Subcutaneous adipose tissue (tissue), 4 donors: ENCODE data around the gene LENG1. TPM values are rescaled to one million over a fixed set of nuclear protein-coding genes. Genes with fewer than 3 reads are reported as not detected.

ENCODE experiments used
- CTCF ChIP-seq: fragments of 450-650 bp; IDR thresholded peaks from one replicate; pipeline ENCODE4 v1.5.1; 2016; ENCODE audit warnings: low read depth, mild to moderate bottlenecking, control low read depth, antibody characterized with exemption, moderate library complexity
- total RNA-seq, 4 donors: library from RNA; depleted of rRNA; stranded (reverse); fragments of >200 nt; gene quantifications; one replicate each; pipeline ENCODE4 v1.1.0, GENCODE V29; 2016

LENG1 gene
- total RNA-seq, 4 donors from 2014 or later = 2.9 to 12.8 (median 5.2) TPM

- TF ChIP-seq CTCF = no peak
Measured at GRCh38 chr19:54193011-54193410, 33.5 kb upstream of the LENG1 start.

DNA sequence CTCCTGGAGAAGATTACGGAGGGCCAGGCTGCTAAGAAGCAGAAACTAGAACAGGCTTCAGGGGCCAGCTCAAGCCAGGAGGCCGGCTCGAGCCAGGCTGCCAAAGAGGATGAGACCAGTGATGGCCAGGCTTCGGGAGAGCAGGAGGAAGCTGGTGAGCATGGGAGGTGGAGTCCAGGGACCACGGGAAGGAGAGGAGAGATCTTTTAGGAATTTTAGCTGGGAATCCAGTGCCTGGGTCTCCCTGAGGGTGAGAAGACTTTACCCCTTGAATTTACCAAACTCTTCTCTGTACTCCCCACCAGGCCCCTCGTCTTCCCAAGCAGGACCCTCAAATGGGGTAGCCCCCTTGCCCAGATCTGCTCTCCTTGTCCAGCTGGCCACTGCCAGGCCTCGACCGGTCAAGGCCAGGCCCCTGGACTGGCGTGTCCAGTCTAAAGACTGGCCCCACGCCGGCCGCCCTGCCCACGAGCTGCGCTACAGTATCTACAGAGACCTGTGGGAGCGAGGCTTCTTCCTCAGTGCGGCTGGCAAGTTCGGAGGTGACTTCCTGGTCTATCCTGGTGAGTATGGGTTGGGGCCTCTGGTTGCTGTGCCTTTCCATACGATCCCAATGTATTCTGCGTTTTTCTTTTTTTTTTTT is 32.4 kb upstream of the LENG1 start:
- TF ChIP-seq CTCF = no peak

GRCh38 chr19:54191011-54191810 is 31.7 kb upstream of the LENG1 start, which contains the start of gene TSEN34:
Gene TSEN34, plus strand, starts transcription at chr19:54191308. Its CDS starts 57 bp downstream, at chr19:54191365.
- no peak for TF ChIP-seq CTCF

DNA sequence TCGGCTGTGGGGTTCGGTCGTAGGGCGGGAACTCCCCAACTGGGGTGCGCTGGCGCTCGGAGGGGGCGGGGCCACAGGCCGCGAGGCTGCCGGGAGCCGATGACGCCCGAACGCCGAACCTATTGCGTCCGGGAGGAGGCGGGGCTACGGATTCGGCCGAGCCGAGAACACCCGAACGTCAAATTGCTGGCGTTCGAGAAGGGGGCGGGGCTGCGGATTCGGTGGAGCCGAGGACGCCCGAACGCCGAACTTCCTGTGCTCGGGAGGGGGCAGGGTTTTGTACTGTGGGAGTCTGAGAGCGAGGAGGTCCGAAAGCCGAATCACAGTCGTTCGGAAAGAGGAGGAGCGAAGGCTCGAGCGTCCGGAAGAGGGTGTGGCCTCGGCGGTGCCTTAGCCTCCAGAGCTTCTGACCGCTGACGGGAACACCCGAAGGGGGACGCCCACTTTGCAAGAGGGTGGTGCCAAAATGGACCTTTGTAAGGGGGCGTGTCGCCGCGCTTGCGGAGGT is 31.0 kb upstream of the LENG1 start:
- no peak for TF ChIP-seq CTCF

DNA sequence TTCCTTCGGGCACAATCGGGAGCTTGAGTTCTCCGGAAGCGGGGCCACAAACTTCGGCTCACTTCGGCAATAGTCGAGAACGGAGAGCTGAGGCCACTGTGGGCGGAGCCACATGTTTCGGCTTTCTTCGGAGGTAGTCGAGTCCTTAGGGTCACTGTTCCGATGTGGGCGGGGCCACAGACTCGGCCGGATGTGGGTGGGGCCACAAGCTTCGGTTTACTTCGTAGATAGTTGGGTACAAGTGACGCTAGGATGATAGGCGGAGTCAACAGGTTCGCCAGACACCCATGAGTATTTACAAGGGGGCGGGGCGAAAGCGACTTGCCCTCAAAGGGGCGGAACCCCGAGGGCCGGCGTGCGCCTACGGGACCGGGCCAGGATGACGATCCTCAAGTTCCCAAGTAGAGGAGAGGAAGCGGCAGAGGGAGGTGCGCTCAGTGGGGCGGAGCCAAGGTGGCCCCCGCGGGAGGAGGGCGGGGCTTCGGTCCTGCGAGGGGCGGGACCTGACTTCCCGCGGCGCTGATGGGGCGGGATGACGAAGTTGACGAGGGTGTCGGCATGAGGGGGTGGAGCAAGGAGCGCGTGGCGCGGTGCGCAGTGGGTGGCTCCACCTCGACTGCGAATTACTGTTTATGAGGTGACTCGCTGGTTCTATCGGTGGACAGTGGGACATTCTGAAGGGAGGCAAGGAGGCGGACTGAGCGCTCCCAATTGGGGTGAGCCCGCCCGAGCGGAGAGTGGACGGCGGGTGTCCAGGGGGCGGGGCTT is 30.4 kb upstream of the LENG1 start:
- TF ChIP-seq CTCF = no peak

GRCh38 chr19:54189145-54189734 is 29.7 kb upstream of the LENG1 start, which contains the start of gene MBOAT7:
Gene MBOAT7, minus strand, starts transcription at chr19:54189580. Its CDS starts 1,072 bp downstream, at chr19:54188508.
- no peak for TF ChIP-seq CTCF
